Large intestine (tissue), 3 donors: ENCODE measurements around the gene GNPDA2. TPM values are rescaled to one million over a fixed set of nuclear protein-coding genes. Genes with fewer than 3 reads are reported as not detected.

Source experiments
- DNase-seq, 2 donors: peaks; one replicate each; pipeline versions ENCODE4 v3.0.0 to v3.0.0-alpha.2; 2013
- H3K27ac ChIP-seq: one replicate; pipeline ENCODE4 v1.5.1; 2013; ENCODE audit warnings: low read length
- H3K27me3 ChIP-seq: 2 replicates; pipeline ENCODE4 v1.6.1; 2013; ENCODE audit warnings: low read length; ENCODE audit not compliant: control insufficient read depth, insufficient read depth
- H3K36me3 ChIP-seq: 2 replicates; pipeline ENCODE4 v1.6.1; 2013; ENCODE audit warnings: low read length; ENCODE audit not compliant: control insufficient read depth, insufficient read depth
- H3K4me1 ChIP-seq: one replicate; pipeline ENCODE4 v1.6.1; 2013; ENCODE audit warnings: low read length; ENCODE audit not compliant: control insufficient read depth, insufficient read depth
- H3K4me3 ChIP-seq: one replicate; pipeline ENCODE4 v1.5.1; 2013; ENCODE audit warnings: low read length
- H3K9me3 ChIP-seq: one replicate; pipeline ENCODE4 v1.6.1; 2013; ENCODE audit warnings: mild to moderate bottlenecking, low read depth, low read length, moderate library complexity; ENCODE audit not compliant: control insufficient read depth
- WGBS: methylation state at CpG from one replicate; pipeline ENCODE4 v1.1.5; 2013; ENCODE audit warnings: low lambda C conversion rate; ENCODE audit not compliant: insufficient coverage; 5-methylcytosine and 5-hydroxymethylcytosine counted together
- polyA plus RNA-seq: library from polyadenylated mRNA; unstranded; fragments of 120-200 nt; gene quantifications from one replicate; pipeline ENCODE4 v1.2.1, GENCODE V29; 2013

The GNPDA2 gene
- polyA plus RNA-seq, 1 donor: 17.9 TPM

- no peaks in the 10 kb centered on the region for H3K27me3 ChIP-seq
- 60% methylated on average over 1 of the region's 2 CpGs for WGBS
- H3K9me3 ChIP-seq: no peaks in the 10 kb centered on the region
- no peak for DNase-seq
- H3K4me3 ChIP-seq: no peak overlapping the region
- no peak overlapping the region for H3K27ac ChIP-seq
- no peaks in the 10 kb centered on the region for H3K4me1 ChIP-seq
- H3K36me3 ChIP-seq: peaks cover 32% of the 10 kb centered on the region
Measured at GRCh38 chr4:44701037-44701436, 25.3 kb downstream of the GNPDA2 start.

GRCh38 chr4:44700427-44700826 is 25.9 kb downstream of the GNPDA2 start:
- no peak for DNase-seq
- Histone ChIP-seq H3K27me3 (no peaks in the 10 kb centered on the region), H3K9me3 (no peaks in the 10 kb centered on the region), H3K4me1 (no peaks in the 10 kb centered on the region), H3K4me3 (no peak overlapping the region), H3K36me3 (peaks cover 35% of the 10 kb centered on the region), H3K27ac (no peak overlapping the region)
- WGBS: no CpG with 5 or more reads among the region's 1 CpG

- no peak overlapping the region for H3K4me3 ChIP-seq
Measured at GRCh38 chr4:44684648-44685047, 41.7 kb downstream of the GNPDA2 start.

DNA sequence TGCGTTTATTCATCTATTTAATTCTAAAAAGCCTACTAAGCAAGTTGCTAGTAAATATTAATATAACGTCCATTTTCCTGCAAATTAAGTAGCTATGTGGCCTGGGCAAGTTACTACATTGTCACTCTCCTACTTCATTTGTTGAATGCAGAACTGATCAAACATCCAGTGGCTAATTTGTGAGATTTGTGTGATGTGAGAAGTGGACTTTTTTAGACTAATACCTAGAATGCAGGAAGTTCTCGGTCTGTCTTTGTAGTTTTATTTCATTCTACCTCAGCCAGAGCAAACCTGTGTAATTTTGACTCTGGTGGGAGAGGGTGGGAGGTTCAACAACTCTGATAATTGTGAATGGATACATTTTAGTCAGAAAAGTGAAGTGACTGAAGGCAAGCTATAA is 47.3 kb downstream of the GNPDA2 start:
- Histone ChIP-seq H3K4me1 (no peaks in the 10 kb centered on the region), H3K36me3 (peaks cover 8% of the 10 kb centered on the region), H3K4me3 (peak overlapping the region; percentile 65), H3K9me3 (no peaks in the 10 kb centered on the region), H3K27me3 (no peaks in the 10 kb centered on the region), H3K27ac (peak overlapping the region; percentile 85)
- no peak for DNase-seq
- WGBS: no CpG with 5 or more reads among the region's 3 CpGs

More at GRCh38 chr4:44684648-44685047, 41.7 kb downstream of the GNPDA2 start:
- no peak overlapping the region for H3K27ac ChIP-seq
- H3K9me3 ChIP-seq: no peaks in the 10 kb centered on the region
- H3K36me3 ChIP-seq: peaks cover 34% of the 10 kb centered on the region
- peaks cover 3% of the 10 kb centered on the region for H3K4me1 ChIP-seq
- H3K27me3 ChIP-seq: no peaks in the 10 kb centered on the region
- 80% methylated on average over 1 of the region's 1 CpG for WGBS
- DNase-seq: no peak

DNA sequence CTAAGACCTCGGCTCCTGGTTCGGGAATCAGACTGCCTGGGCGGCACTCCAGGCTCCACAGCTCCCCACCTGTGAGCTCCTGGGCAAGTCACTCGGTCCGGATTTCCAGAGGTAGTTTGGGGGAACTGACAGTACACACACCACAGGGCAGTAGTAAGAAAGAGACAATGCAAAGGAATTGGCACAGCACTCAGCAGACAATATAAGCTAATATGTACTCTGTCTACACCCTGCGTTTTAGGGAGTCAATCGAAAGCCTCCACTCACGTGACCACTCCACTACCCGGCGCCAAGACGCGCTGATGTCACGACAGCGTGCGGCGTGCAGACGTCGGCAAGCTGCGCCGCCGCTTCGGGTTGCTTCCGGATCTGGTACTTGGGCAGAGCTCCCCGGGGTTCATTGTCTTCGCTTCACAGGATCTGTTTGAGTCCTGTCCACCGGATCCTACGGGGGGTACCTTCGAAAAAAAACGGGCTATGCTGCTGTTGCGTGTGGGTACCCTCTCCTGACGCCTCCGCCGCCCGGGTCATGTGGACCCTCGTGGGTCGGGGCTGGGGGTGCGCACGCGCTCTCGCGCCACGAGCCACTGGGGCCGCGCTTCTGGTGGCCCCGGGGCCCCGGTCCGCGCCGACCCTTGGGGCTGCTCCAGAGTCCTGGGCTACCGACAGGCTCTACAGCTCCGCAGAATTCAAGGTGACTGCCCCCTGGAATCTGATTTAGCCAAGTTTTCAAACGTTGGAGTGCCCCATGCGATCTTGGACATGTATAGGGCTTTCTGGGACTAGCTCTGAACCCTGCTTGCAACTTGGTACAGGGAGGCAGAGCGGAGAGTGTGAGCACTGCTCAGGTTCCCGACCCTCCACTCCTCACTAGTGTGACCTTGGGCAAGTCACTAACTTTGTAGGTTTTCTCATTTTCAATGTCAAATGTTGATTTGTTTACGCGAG is 48.0 kb downstream of the GNPDA2 start, which contains the start of gene GUF1:
Gene GUF1 (plus strand): TSS at position 327 of the 948 bp plus-strand sequence. CDS start 203 bp downstream, at position 530.
- DNase-seq: peak; percentile 95 to 97
- Histone ChIP-seq H3K27me3 (no peaks in the 10 kb centered on the region), H3K36me3 (peaks cover 7% of the 10 kb centered on the region), H3K9me3 (no peaks in the 10 kb centered on the region), H3K27ac (peak within 1 kb of the TSS; percentile 85), H3K4me1 (no peaks in the 10 kb centered on the region), H3K4me3 (peak within 1 kb of the TSS; percentile 65)
- WGBS: 0% methylated on average over 1 of the region's 57 CpGs

DNA sequence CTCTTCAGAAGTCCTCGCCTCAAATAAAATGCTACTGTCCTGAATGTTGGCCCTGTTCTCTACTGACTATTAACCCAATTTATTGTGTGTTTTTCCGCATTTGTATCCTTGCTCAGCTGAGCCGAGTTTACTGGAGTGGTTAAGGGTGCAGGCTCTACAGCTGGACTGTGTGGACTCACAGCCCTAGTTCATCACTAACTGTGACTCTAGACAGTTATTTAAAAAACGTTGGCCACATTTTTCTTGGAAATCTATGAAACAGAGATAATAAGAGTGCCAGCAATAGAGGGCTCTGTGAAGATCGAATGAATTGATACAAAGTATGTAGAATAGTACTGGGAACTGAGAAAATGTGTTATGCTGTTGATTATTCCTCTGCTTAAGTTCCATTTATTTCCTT is 51.0 kb downstream of the GNPDA2 start:
- H3K4me3 ChIP-seq: no peak overlapping the region
- no peaks in the 10 kb centered on the region for H3K36me3 ChIP-seq
- no peak overlapping the region for H3K27ac ChIP-seq
- H3K27me3 ChIP-seq: no peaks in the 10 kb centered on the region
- H3K4me1 ChIP-seq: no peaks in the 10 kb centered on the region
- H3K9me3 ChIP-seq: no peaks in the 10 kb centered on the region
- no peak for DNase-seq
- WGBS: 46% methylated on average over 3 of the region's 5 CpGs

DNA sequence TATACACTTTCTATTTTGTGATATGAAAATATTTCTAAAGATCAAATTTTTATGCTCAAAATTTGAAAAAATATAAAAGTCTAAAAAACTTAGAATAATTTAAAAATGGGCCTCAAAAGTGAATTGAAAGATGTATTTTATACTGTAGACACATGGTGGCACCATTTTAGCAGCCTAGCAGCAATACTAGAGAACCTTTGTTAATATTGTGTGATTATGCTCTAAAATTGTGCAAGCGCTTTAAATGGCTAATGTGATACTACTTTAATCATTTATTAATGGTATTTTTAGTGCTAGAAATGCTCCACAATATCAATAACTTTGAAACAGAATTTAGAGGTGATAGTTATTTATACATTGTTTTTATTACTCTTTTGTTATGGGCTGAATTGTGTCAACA is 51.9 kb downstream of the GNPDA2 start:
- H3K4me3 ChIP-seq: no peak overlapping the region
- no peaks in the 10 kb centered on the region for H3K27me3 ChIP-seq
- WGBS: 100% methylated on average over 1 of the region's 1 CpG
- H3K27ac ChIP-seq: no peak overlapping the region
- no peaks in the 10 kb centered on the region for H3K9me3 ChIP-seq
- no peak for DNase-seq
- no peaks in the 10 kb centered on the region for H3K36me3 ChIP-seq
- no peaks in the 10 kb centered on the region for H3K4me1 ChIP-seq

DNA sequence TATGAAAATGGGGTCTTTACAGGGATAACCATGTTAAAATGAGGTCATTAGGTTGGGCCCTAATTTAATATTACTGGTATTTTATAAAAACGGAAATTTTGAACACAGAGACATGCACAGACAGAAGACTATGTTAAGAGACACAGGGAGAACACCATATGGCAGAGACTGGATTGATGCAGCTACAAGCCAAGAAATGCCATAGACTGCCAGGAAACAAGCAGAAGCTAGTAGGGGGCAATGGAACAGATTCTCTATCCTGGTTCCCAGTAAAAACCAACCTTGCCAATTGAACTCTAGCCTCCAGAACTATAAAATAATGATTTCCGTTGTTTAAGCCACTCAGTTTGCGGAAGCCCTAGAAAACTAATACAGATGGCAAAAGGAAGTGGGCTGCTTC is 54.7 kb downstream of the GNPDA2 start:
- DNase-seq: no peak
- no CpG with 5 or more reads among the region's 3 CpGs for WGBS

DNA sequence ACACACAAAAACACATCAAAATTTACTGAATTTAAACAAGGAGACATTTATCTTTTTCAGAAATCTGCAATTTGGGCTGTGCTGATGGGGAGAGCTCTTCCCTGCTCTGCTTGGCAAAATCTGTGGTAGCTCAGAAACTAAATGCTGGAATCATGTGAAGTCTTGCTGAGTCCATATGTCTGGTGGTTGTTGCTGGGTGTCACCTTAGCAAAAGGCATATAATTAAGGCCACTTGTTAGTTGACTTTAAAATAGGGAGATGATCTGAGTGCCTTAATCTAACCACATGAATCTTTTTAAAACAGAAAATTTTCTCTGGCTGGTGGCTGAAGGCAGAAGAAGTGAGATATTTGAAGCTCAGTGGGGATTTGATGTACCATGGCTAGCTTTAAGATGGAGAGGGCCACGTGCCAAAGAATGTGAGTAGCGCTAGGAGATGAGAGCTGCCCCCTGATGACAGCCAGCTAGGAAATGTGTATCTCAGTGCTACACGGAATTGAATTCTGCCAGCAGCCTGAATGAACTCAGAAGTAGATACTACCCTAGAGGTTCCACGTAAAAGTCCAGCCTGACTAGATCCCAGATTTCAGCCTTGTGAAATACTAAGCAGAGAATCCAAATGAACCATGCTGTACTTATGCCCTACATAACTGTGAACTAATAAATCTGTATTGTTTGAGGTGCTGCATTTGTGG is 55.7 kb downstream of the GNPDA2 start:
- Histone ChIP-seq H3K4me1 (no peaks in the 10 kb centered on the region), H3K4me3 (no peak overlapping the region), H3K9me3 (no peaks in the 10 kb centered on the region), H3K36me3 (no peaks in the 10 kb centered on the region), H3K27me3 (no peaks in the 10 kb centered on the region), H3K27ac (no peak overlapping the region)
- WGBS: no CpG with 5 or more reads among the region's 4 CpGs
- DNase-seq: no peak

More for the DNA sequence above, 54.7 kb downstream of the GNPDA2 start:
- H3K27ac ChIP-seq: no peak overlapping the region
- H3K4me1 ChIP-seq: no peaks in the 10 kb centered on the region
- H3K4me3 ChIP-seq: no peak overlapping the region
- no peaks in the 10 kb centered on the region for H3K9me3 ChIP-seq
- no peaks in the 10 kb centered on the region for H3K36me3 ChIP-seq
- no peaks in the 10 kb centered on the region for H3K27me3 ChIP-seq

DNA sequence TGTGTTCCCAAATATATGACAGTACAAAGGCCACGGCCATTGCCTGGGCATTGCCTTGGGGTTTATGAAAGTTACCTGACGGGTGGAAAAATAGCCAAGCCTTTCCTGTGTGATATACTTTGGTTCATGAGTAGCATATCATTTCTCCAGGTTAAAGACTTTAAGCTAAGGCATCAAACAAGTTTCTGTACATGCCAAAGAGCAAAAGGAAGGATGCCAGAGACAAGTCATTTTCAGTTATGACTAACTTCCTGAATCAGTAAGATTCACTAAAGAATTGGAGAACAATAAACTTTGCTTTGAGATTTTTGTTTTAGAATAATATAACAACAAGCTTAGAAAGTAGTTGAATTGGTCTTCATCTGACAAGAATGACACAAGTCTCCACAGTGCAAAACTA is 57.8 kb downstream of the GNPDA2 start:
- H3K36me3 ChIP-seq: no peaks in the 10 kb centered on the region
- H3K4me3 ChIP-seq: no peak overlapping the region
- no peaks in the 10 kb centered on the region for H3K27me3 ChIP-seq
- H3K9me3 ChIP-seq: no peaks in the 10 kb centered on the region
- H3K4me1 ChIP-seq: no peaks in the 10 kb centered on the region
- no CpG with 5 or more reads among the region's 2 CpGs for WGBS
- no peak for DNase-seq
- H3K27ac ChIP-seq: no peak overlapping the region
